GM12878 (cell line): Measurements from ENCODE around the gene TRHDE. TPM values are rescaled to one million over a fixed set of nuclear protein-coding genes. Genes with fewer than 3 reads are reported as not detected.

Source experiments
- ATAC-seq: fragments of 200-7000 bp; cut with Tn5 transposase; 3 replicates; pipeline ENCODE4 v1.9.1; 2020; ENCODE audit warnings: mild to moderate bottlenecking, moderate library complexity
- BruUV-seq: library from RNA; stranded (reverse); fragments of 400-500 nt; replicated peaks from 2 replicates; lab custom pipeline; 2021; lab: Mats Ljungman, UMichigan
- CTCF ChIA-PET: fragments of 300-600 bp; sonication (Branson Sonifier 250); formaldehyde crosslinking; extraction: SDS; loops from one replicate; lab custom pipeline; 2021; ENCODE audit warnings: inconsistent platforms; lab: Yijun Ruan, JAX
- POLR2A ChIA-PET: fragments of 350-600 bp; formaldehyde crosslinking; extraction: SDS; loops from one replicate; lab custom pipeline; 2021; ENCODE audit warnings: inconsistent platforms; lab: Charles Lee
- RAD21 ChIA-PET: fragments of 300-600 bp; sonication (Branson Sonifier 250); formaldehyde crosslinking; loops from one replicate; lab custom pipeline; 2023; ENCODE audit warnings: antibody characterized with exemption; ENCODE audit not compliant: unreplicated experiment; lab: Charles Lee
- SMC1A ChIA-PET: fragments of 300-600 bp; sonication (Branson Sonifier 250); formaldehyde crosslinking; loops from one replicate; lab custom pipeline; 2023; ENCODE audit not compliant: unreplicated experiment, uncharacterized antibody; lab: Charles Lee
- DNase-seq: peaks from one replicate; pipeline ENCODE4 v3.0.0-alpha.2; 2011; ENCODE audit warnings: low read depth, low spot score
- FAIRE-seq: peaks from 3 replicates; lab custom pipeline; 2011; peaks lifted over from hg19 to GRCh38; lab: Jason Lieb, UNC
- H2AFZ ChIP-seq: 2 replicates; pipeline ENCODE4 v1.6.0; 2011; ENCODE audit warnings: low read depth, low read length, control low read depth; ENCODE audit not compliant: control insufficient read depth
- H3K27ac ChIP-seq: 2 replicates; pipeline ENCODE4 v1.5.1; 2011; ENCODE audit warnings: control low read depth; ENCODE audit not compliant: control insufficient read depth, insufficient read depth
- H3K27me3 ChIP-seq, 2 experiments: replicated peaks in 1 of 2; 2 replicates each; pipeline versions ENCODE4 v1.6.0 to v1.6.1; 2011; ENCODE audit warnings: low read length in 1 of 2; ENCODE audit not compliant: control insufficient read depth in 2 of 2, insufficient read depth in 2 of 2
- H3K36me3 ChIP-seq, 2 experiments: 2 replicates each; pipeline ENCODE4 v1.5.1; 2011; ENCODE audit warnings: low read length in 1 of 2; ENCODE audit not compliant: control insufficient read depth in 2 of 2, insufficient read depth in 2 of 2
- H3K4me1 ChIP-seq: 2 replicates; pipeline ENCODE4 v1.6.1; 2011; ENCODE audit warnings: mild to moderate bottlenecking, low read length, moderate library complexity, mixed read lengths; ENCODE audit not compliant: control insufficient read depth, insufficient read depth
- H3K4me2 ChIP-seq: 2 replicates; pipeline ENCODE4 v1.6.0; 2011; ENCODE audit warnings: control low read depth; ENCODE audit not compliant: control insufficient read depth, insufficient read depth
- H3K4me3 ChIP-seq: fragments of 200-600 bp; sonication (generic); 2 replicates; pipeline ENCODE4 v1.5.1; 2016
- H3K79me2 ChIP-seq: 2 replicates; pipeline ENCODE4 v1.6.0; 2011; ENCODE audit warnings: low read length; ENCODE audit not compliant: control insufficient read depth, insufficient read depth
- H3K9ac ChIP-seq: 2 replicates; pipeline ENCODE4 v1.8.0; 2011; ENCODE audit warnings: low read length, control low read depth, mixed read lengths; ENCODE audit not compliant: control insufficient read depth, insufficient read depth
- H3K9me3 ChIP-seq: replicated peaks from 3 replicates; pipeline ENCODE4 v1.5.1; 2011; ENCODE audit warnings: mild to moderate bottlenecking, low read length; ENCODE audit not compliant: control insufficient read depth, insufficient read depth
- H4K20me1 ChIP-seq: 2 replicates; pipeline ENCODE4 v1.6.0; 2011; ENCODE audit not compliant: control insufficient read depth, insufficient read depth
- FOXK2 ChIP-seq: fragments of 450-650 bp; IDR thresholded peaks from 2 replicates; pipeline ENCODE4 v1.6.1; 2017; ENCODE audit warnings: mild to moderate bottlenecking, moderate library complexity
- KAT2A ChIP-seq: conservative IDR thresholded peaks from 2 replicates; pipeline ENCODE4 v1.6.1; 2011; ENCODE audit warnings: low read depth, low read length; ENCODE audit not compliant: control insufficient read depth
- MAX ChIP-seq: IDR thresholded peaks from 2 replicates; pipeline ENCODE4 v1.6.1; 2012; ENCODE audit warnings: low read depth, low read length, improper control_type of control experiment
- MYB ChIP-seq: fragments of 150-350 bp; IDR thresholded peaks from 2 replicates; pipeline ENCODE4 v1.6.1; 2014; ENCODE audit warnings: mild to moderate bottlenecking, low read depth, low read length, borderline replicate concordance
- NRF1 ChIP-seq: conservative IDR thresholded peaks from 2 replicates; pipeline ENCODE4 v1.6.1; 2011; ENCODE audit warnings: mild to moderate bottlenecking, low read depth, low read length, improper control_type of control experiment
- POLR2A ChIP-seq: IDR thresholded peaks from 2 replicates; pipeline ENCODE4 v1.6.1; 2011; ENCODE audit warnings: low read depth, mild to moderate bottlenecking, low read length
- SRF ChIP-seq, 2 experiments: IDR thresholded peaks; 2 replicates each; pipeline ENCODE4 v1.6.1; 2011; ENCODE audit warnings: low read depth in 2 of 2, low read length in 2 of 2, mild to moderate bottlenecking in 1 of 2, moderate library complexity in 1 of 2
- ZNF217 ChIP-seq: fragments of 450-650 bp; IDR thresholded peaks from 2 replicates; pipeline ENCODE4 v1.6.1; 2017; ENCODE audit warnings: antibody characterized with exemption, mild to moderate bottlenecking
- ZNF24 ChIP-seq: fragments of 450-650 bp; IDR thresholded peaks from 2 replicates; pipeline ENCODE4 v1.6.1; 2017; ENCODE audit warnings: antibody characterized with exemption, mild to moderate bottlenecking
- ZNF384 ChIP-seq: IDR thresholded peaks from 2 replicates; pipeline ENCODE4 v1.6.1; 2012; ENCODE audit warnings: low read depth, mild to moderate bottlenecking, low read length, improper control_type of control experiment, borderline replicate concordance
- ZNF622 ChIP-seq: fragments of 450-650 bp; IDR thresholded peaks from 2 replicates; pipeline ENCODE4 v1.6.1; 2017; ENCODE audit warnings: mild to moderate bottlenecking, inconsistent platforms
- WGBS: methylation state at CpG from one replicate; pipeline ENCODE4 v1.1.6; 2016; ENCODE audit warnings: low lambda C conversion rate; ENCODE audit not compliant: insufficient replicate concordance, insufficient coverage; ENCODE audit errors: missing lambda C conversion rate; 5-methylcytosine and 5-hydroxymethylcytosine counted together
- in situ Hi-C: fragments of 300-500 bp; cut with MboI; formaldehyde crosslinking; loops from 9 replicates; pipeline ENCODE4 v1.14.3; 2018; ENCODE audit warnings: mixed read lengths
- intact Hi-C: fragments of 100-400 bp; cut with micrococcal nuclease; formaldehyde crosslinking; loops from one replicate; pipeline ENCODE4 v1.14.2; 2022; ENCODE audit not compliant: unreplicated experiment
- polyA plus RNA-seq, 11 experiments: library from polyadenylated mRNA; depleted of rRNA in 4 of 11; unstranded in 6 of 11; stranded (reverse) in 5 of 11; fragments of >200 nt; fragmentation: Nextera tagmentation in 4 of 11; fragmentation: Illumina TruSeq in 1 of 11; extraction: Ambion mirVana in 4 of 11; extraction: Trizol in 1 of 11; gene quantifications; 1 replicate in 1 of 11; 2 replicates in 10 of 11; pipeline versions ENCODE4 v1.2.1 to v1.2.3, GENCODE V29; 2011 to 2016; ENCODE audit warnings: inconsistent platforms in 2 of 11, missing spikeins in 2 of 11, low read depth in 1 of 11
- total RNA-seq, 4 experiments: library from RNA; depleted of rRNA in 3 of 4; stranded (reverse); fragments of >200 nt in 3 of 4; fragmentation: Illumina TruSeq in 1 of 4; extraction: Trizol in 1 of 4; gene quantifications; 2 replicates each; pipeline versions ENCODE4 v1.2.1 to v1.2.3, GENCODE V29; 2013 to 2021

TRHDE gene
- total and polyA plus RNA-seq, 10 of the 15 experiments (the other 5 are each of a cell fraction or from before 2014, with no cell fraction given) = not detected

- TF ChIP-seq ZNF622 (no peak), MYB (no peak)
Observed at GRCh38 chr12:72390146-72390545, 118.0 kb downstream of the TRHDE start (continued).

GRCh38 chr12:72406111-72406510 is 133.9 kb downstream of the TRHDE start:
- SMC1A ChIA-PET = no interaction called here
- in situ Hi-C loops = no loop called here
- H3K27ac ChIP-seq = no peak overlapping the region
- H3K9ac ChIP-seq = no peak overlapping the region
- H4K20me1 ChIP-seq = no peaks in the 10 kb centered on the region
- CTCF ChIA-PET = interaction anchor here (0.6 kb wide), 1 partner anchor 1377 kb away, joined by 3 read pairs; no protein-coding TSS in a partner anchor
- H3K4me1 ChIP-seq = no peaks in the 10 kb centered on the region
- H3K4me3 ChIP-seq = no peak overlapping the region
- WGBS = 2% methylated on average over 2 of the region's 2 CpGs
- H3K27me3 ChIP-seq = no peaks in the 10 kb centered on the region
- H3K36me3 ChIP-seq = no peaks in the 10 kb centered on the region
- FAIRE-seq (no peak), ATAC-seq (no peak), DNase-seq (no peak)
- RAD21 ChIA-PET = no interaction called here
- no peaks in the 10 kb centered on the region for H3K9me3 ChIP-seq
- POLR2A ChIA-PET = no interaction called here
- TF ChIP-seq POLR2A (no peak), ZNF217 (no peak), ZNF384 (no peak), ZNF24 (no peak), MAX (no peak), SRF (IDR thresholded peaks at IDR 0.05; ENCODE audit: low read depth in 2 of 2, low read length in 2 of 2) (no peak), FOXK2 (no peak), NRF1 (no peak), KAT2A (no peak)
- H3K4me2 ChIP-seq = no peak overlapping the region
- H2AFZ ChIP-seq = no peak overlapping the region
- BruUV-seq = no TSS peak
- no peaks in the 10 kb centered on the region for H3K79me2 ChIP-seq
- intact Hi-C loops = no loop called here
